ENCODE measurements around the gene CMYA5. TPM values are rescaled to one million over a fixed set of nuclear protein-coding genes. Genes with fewer than 3 reads are reported as not detected.

The CMYA5 gene
- total RNA-seq, 2 donors from 2014 or later = 1.6 to 3.3 TPM

- ATAC-seq = no peak
Observed at GRCh38 chr5:79845448-79846197, 156.0 kb downstream of the CMYA5 start.

GRCh38 chr5:79846198-79846521 is 156.5 kb downstream of the CMYA5 start:
- Histone ChIP-seq H3K36me3 (replicated peaks in 1 of 2; ENCODE audit: insufficient read depth in 1 of 2, low read depth in 2 of 2) (no peaks in the 10 kb centered on the region), H3K4me3 (no peak overlapping the region), H3K27ac (no peak overlapping the region), H3K27me3 (no peaks in the 10 kb centered on the region), H3K9me3 (no peaks in the 10 kb centered on the region), H3K4me1 (no peaks in the 10 kb centered on the region)
- intact Hi-C loops (cut with DNase I) = no loop called here
- ATAC-seq = no peak
- no peak for TF ChIP-seq CTCF (IDR thresholded peaks at IDR 0.05)
- no peak for TF ChIP-seq POLR2A (IDR thresholded peaks at IDR 0.05)
- WGBS, 2 donors = 78 to 80% methylated on average over 3 of the region's 3 CpGs
- no peak for DNase-seq

More at GRCh38 chr5:79845448-79846197, 156.0 kb downstream of the CMYA5 start:
- WGBS, 2 donors = 82 to 92% methylated on average over 7 of the region's 7 CpGs
- H3K27ac ChIP-seq = no peak overlapping the region
- TF ChIP-seq CTCF (IDR thresholded peaks at IDR 0.05) (no peak), POLR2A (IDR thresholded peaks at IDR 0.05) (no peak)
- no peaks in the 10 kb centered on the region for H3K27me3 ChIP-seq
- intact Hi-C loops (cut with DNase I) = no loop called here
- no peaks in the 10 kb centered on the region for H3K4me1 ChIP-seq
- no peaks in the 10 kb centered on the region for H3K9me3 ChIP-seq
- no peak overlapping the region for H3K4me3 ChIP-seq
- peak in 1 of 4 donors; percentile 17 for DNase-seq
- no peaks in the 10 kb centered on the region for H3K36me3 ChIP-seq (replicated peaks in 1 of 2; ENCODE audit: insufficient read depth in 1 of 2, low read depth in 2 of 2)

GRCh38 chr5:79847561-79847960 is 157.9 kb downstream of the CMYA5 start:
- no peak for DNase-seq
- no peak for ATAC-seq
- WGBS, 2 donors = 74 to 78% methylated on average over 8 of the region's 8 CpGs
- Histone ChIP-seq H3K4me1 (no peaks in the 10 kb centered on the region), H3K9me3 (no peaks in the 10 kb centered on the region), H3K27me3 (no peaks in the 10 kb centered on the region), H3K36me3 (replicated peaks in 1 of 2; ENCODE audit: insufficient read depth in 1 of 2, low read depth in 2 of 2) (no peaks in the 10 kb centered on the region), H3K27ac (no peak overlapping the region), H3K4me3 (no peak overlapping the region)
- intact Hi-C loops (cut with DNase I) = no loop called here
- TF ChIP-seq POLR2A (IDR thresholded peaks at IDR 0.05) (no peak), CTCF (IDR thresholded peaks at IDR 0.05) (no peak)

- Histone ChIP-seq H3K36me3 (replicated peaks in 1 of 2; ENCODE audit: insufficient read depth in 1 of 2, low read depth in 2 of 2) (no peaks in the 10 kb centered on the region), H3K4me3 (no peak overlapping the region), H3K27me3 (no peaks in the 10 kb centered on the region), H3K9me3 (no peaks in the 10 kb centered on the region), H3K4me1 (no peaks in the 10 kb centered on the region), H3K27ac (no peak overlapping the region)
- ATAC-seq (no peak), DNase-seq (no peak)
- TF ChIP-seq POLR2A (IDR thresholded peaks at IDR 0.05) (no peak), CTCF (IDR thresholded peaks at IDR 0.05) (no peak)
- 91 to 95% methylated on average over 16 of the region's 16 CpGs for WGBS, 2 donors
- intact Hi-C loops (cut with DNase I) = no loop called here
Observed at GRCh38 chr5:79849061-79849460, 159.4 kb downstream of the CMYA5 start.

Small RNAs within 50 kb of the gene (small RNA-seq; reads per million reads assigned to genes)
- gene AC008496.1 = not detected

Other genes starting within 250 kb of the CMYA5 start
- gene HOMER1, start 175.7 kb upstream of the CMYA5 start, total RNA-seq = 10 to 100 TPM in 1 of 2 donors, 1 to 10 TPM in 1; 1.6 to 11.9 TPM
- 10 to 100 TPM; 44.6 to 50.1 TPM for gene TENT2, start 77.4 kb upstream of the CMYA5 start, total RNA-seq